Thyroid gland (tissue), 4 donors: ENCODE measurements around the gene LSM7.

ENCODE experiments used
- CTCF ChIP-seq, 6 experiments: fragments of 200-600 bp in 3 of 6; fragments of 450-650 bp in 3 of 6; sonication (generic) in 3 of 6; IDR thresholded peaks; one replicate each; pipeline ENCODE4 v1.5.1; 2016 to 2019; ENCODE audit warnings: antibody characterized with exemption in 6 of 6, mild to moderate bottlenecking in 2 of 6, inconsistent platforms in 1 of 6, moderate library complexity in 1 of 6
- POLR2A ChIP-seq, 2 donors: fragments of 450-650 bp; IDR thresholded peaks; one replicate each; pipeline ENCODE4 v1.6.1; 2017; ENCODE audit warnings: antibody characterized with exemption in 2 of 2, mild to moderate bottlenecking in 2 of 2, moderate library complexity in 1 of 2

- TF ChIP-seq CTCF (IDR thresholded peaks at IDR 0.05) (peak in 5 of 6 experiments; percentile 16 to 62 (median 49)), POLR2A (IDR thresholded peaks at IDR 0.05) (no peak)
Observed at GRCh38 chr19:2315818-2316353, 12.5 kb downstream of the LSM7 start.
